Measurements from ENCODE around the gene DTD1.

Gene DTD1

GRCh38 chr20:18802012-18802634 is 214.3 kb downstream of the DTD1 start:
- no peak for DNase-seq

GRCh38 chr20:18805881-18806280 is 218.0 kb downstream of the DTD1 start:
- no peak for DNase-seq

GRCh38 chr20:18808712-18809111 is 220.9 kb downstream of the DTD1 start:
- DNase-seq, result no peak

GRCh38 chr20:18811186-18811585 is 223.3 kb downstream of the DTD1 start:
- DNase-seq, result no peak

GRCh38 chr20:18811904-18812303 is 224.1 kb downstream of the DTD1 start:
- no peak for DNase-seq

GRCh38 chr20:18813483-18813882 is 225.6 kb downstream of the DTD1 start, which contains the start of gene SCP2D1:
SCP2D1 (plus strand) TSS chr20:18813783; CDS start chr20:18813816, 33 bp downstream.
- no peak for DNase-seq

GRCh38 chr20:18815194-18815942 is 227.5 kb downstream of the DTD1 start:
- no peak for DNase-seq
